Stimulated activated CD8-positive, alpha-beta memory T cell treated with anti-CD3 and anti-CD28 coated beads, Interleukin-15, amount 100 ng/mL, for 48 hours (primary cell): ENCODE results near the gene TLE3.
"Not testable (repeated sequence)": the region's sequence is repeated elsewhere in the genome, so short reads cannot be mapped to it uniquely, and the experiment has no call there.

Experiments
- DNase-seq, 2 donors: peaks; one replicate each; pipeline ENCODE4 v3.0.0-alpha.2; 2020; ENCODE audit warnings: low read depth in 2 of 2

Gene TLE3

DNA sequence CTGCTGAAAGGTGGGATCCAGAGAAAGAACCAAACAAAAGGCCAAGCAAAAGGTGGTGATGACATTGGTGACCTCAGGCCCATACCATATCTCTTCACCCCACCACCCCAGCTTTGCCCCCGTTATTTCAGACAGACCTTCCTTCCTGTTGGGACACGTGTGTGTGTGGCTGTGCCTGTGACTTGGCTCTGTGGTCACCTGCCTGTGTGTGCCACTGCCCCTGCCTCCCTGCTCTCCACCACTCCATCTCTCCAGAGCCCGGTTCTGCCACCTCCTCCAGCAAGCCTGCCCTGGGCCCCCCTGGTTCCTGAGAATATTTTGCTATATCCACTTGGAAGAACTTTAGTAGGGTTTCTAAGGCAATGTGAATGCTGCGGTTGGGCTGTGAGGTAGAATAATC lies 28.6 kb upstream of the TLE3 start:
- DNase-seq, result no peak

- DNase-seq, result no peak
Observed at GRCh38 chr15:70125605-70126004, 27.9 kb upstream of the TLE3 start.

- DNase-seq, result no peak
Observed at GRCh38 chr15:70121624-70122302, 24.0 kb upstream of the TLE3 start.

DNA sequence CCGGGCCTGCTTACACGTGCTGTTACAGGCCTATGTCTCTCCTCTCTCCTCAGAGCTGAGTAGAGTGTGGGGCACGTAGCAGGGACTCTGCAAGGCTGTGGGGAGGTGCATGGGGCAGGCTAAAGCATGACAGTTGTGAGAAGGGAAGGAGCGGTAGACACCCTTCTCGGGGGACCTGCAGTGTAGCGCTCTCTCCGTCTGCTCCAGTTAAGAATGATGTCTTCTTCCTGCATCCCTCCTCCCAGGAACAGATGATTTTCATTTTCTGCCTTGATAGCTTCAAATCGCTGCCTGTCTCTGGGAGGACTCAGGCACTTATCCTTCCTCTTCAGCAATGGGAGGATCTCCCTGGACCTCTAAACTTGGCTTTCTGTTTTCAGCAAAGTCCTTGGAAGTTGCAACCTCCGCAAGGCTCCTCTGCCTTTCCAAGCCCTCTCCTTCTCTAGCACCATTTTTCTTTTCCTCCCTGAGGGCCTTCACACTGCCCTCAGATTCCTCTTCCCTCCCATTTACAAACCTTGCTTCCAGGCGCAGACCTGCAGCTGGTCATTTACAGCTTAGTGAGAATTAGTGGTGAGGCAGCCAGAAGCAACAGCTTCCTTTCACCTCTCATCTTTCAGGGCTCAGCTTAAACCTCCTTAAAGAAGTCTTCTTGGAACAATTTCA lies 23.4 kb upstream of the TLE3 start:
- DNase-seq, result no peak

GRCh38 chr15:70119911-70120508 lies 22.3 kb upstream of the TLE3 start:
- no peak for DNase-seq

DNA sequence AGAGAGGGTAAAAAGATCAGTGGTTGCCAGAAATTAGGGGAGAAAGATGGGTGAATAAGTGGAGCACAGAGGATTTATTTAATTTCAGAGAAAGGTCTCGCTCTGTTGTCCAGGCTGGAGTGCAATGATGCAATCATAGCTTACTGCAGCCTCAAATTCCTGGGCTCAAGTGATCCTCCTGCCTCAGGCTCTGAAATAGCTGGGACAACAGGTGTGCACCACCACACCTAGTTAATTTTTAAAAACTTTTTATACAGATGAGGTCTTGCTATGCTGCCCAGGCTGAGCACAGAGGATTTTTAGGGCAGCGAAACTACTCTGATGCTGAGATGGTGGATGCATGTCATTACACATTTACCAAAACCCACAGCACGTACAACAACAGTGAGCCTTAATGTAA lies 20.9 kb upstream of the TLE3 start:
- DNase-seq, result no peak

GRCh38 chr15:70116317-70116716 lies 18.6 kb upstream of the TLE3 start:
- DNase-seq, result no peak

DNA sequence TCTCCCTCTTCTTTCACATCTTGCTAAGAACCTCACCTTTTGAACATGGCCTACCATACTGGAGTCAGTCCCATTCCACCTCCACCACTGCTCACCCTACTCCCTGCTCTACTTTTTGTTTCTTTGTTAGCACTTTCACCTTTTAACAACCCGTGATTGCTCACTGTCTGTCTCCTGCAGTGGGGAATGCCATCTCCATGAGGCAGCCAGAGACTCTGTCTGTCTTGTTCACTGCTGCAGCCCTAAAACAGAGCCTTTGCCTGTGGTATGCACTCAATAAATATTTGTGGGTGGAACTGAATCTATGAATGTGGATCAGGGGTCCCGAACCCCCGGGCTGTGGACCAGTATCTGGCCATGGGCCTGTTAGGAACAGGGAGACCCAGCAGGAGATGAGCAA lies 16.5 kb upstream of the TLE3 start:
- no peak for DNase-seq

- no peak for DNase-seq
Observed at GRCh38 chr15:70113304-70113700, 15.6 kb upstream of the TLE3 start.

DNA sequence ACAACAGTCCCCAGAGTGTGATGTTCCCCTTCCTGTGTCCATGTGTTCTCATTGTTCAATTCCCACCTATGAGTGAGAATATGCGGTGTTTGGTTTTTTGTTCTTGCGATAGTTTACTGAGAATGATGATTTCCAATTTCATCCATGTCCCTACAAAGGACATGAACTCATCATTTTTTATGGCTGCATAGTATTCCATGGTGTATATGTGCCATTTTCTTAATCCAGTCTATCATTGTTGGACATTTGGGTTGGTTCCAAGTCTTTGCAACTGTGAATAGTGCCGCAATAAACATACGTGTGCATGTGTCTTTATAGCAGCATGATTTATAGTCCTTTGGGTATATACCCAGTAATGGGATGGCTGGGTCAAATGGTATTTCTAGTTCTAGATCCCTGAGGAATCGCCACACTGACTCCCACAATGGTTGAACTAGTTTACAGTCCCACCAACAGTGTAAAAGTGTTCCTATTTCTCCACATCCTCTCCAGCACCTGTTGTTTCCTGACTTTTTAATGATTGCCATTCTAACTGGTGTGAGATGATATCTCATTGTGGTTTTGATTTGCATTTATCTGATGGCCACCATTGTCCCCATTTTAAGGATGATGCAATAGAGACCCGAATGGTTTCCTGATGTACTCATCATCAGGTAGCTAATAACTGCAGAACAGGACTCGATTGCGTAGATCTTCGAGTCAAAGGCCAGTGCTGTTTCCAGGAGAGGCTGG lies 15.0 kb upstream of the TLE3 start:
- not testable (repeated sequence) for DNase-seq

DNA sequence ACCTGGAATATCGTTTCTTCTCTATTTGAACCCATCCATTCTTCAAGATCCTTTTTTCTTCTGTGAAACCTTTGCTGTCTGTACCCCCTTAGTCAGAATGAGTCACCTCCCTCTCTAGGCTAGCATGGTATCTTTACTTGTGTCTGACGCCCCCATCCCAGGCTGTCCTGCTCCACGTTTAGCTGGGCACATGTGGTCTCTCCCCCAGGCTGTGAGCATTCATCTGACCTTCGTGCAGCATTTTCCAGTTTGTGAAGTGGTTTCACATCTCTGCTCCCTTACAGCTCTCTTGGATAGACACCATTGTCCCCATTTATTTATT lies 14.3 kb upstream of the TLE3 start:
- no peak for DNase-seq

GRCh38 chr15:70111203-70112073 lies 13.7 kb upstream of the TLE3 start:
- DNase-seq, result no peak

- no peak for DNase-seq
Observed at GRCh38 chr15:70109978-70110377, 12.3 kb upstream of the TLE3 start.

DNA sequence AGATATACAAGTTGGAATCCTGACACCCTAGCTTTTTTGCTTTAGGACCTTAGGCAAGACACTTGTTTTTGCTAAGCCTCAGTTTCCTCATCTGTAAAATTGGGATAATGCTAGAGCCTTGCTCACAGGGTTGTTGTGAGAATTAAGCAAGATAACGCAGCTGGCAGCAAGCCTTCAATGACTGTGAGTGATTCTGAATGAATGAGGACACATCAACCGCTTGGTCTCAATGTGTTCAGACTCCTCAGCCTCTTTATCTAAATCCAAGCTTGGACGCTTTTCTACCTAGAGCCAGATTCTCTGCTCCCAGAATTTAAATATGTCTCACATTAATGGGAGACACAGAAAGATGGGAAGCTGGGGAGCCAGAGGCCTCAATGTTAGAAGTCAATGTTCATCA lies 11.8 kb upstream of the TLE3 start:
- no peak for DNase-seq

DNA sequence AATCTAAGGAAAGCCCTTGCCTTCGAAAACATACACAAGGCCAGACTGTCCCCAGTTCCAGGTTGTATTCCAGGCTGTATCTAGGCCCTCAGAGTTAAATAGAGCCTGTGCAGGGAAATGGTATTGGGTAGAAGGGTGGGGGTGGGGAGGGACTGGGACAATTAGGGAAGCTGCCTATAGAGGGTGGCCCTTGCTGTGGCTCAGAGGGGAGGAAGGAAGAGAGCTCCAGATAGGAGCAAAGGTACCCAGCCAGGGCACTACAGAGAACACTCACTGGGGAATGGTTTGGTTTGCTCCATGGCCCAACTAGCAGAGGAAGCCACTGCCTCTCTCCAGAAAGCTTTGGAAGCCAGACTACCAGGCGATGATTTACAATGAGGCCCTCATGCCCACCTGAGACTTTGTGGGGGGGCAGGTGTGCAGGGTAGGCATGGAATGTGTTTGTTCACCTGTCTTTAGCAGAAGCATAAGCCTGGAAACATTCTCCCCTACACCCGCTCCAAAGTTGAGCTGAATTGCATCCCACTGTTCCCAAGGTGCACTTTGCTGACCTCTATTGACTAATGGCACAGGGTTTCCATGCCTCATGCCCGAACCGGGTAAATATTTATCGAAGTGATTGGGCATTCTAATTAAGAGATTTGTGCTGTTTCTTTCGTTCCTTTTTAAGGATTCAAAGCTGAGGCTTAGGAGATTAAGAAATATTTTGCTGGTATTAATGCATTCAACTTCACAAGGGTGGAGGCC lies 6.3 kb upstream of the TLE3 start:
- DNase-seq, result no peak

GRCh38 chr15:70102827-70103226 lies 5.1 kb upstream of the TLE3 start:
- DNase-seq, result no peak

DNA sequence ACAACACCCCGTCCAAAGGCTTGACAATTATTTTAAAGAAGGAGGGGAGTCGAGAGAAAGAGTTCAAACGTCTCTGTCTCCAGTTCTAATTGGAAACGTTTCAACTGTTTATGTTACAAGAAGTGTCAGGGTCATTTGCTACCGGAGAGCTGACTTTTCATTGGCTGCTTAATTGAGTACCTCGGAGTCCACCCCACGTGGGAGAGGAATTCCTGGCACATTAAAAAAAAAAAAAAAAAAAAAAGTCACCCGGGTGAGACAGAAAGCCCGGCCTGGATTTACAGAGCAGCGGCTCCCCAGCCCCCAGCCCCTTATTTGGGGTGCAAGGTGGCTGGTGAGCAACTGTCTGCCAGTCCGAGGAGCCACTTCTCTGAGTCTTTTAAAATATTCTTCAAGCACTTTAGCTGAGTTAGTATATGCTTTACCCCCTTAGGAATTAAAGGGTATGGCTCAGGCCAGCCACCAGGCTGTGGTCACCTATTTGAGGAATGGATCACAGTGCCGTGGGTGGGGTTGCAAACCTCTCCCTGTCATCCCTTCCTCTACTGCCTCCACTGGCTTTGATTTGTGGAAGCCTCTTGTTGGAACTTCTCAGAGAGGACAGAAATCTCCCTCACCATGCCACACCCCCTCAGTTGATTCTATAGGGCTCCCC lies 3.9 kb upstream of the TLE3 start:
- no peak for DNase-seq

- peak in 1 of 2 donors; percentile 47 for DNase-seq
Observed at GRCh38 chr15:70100474-70101341, 3.0 kb upstream of the TLE3 start.

GRCh38 chr15:70099967-70100473 lies 2.3 kb upstream of the TLE3 start:
- DNase-seq, result no peak
